GM18868 (cell line): ENCODE measurements around the gene HOXB4.

Experiments used
- ATAC-seq: cut with Tn5 transposase; IDR thresholded peaks from one replicate; pipeline ENCODE4 v1.9.1; 2021; ENCODE audit warnings: mild to moderate bottlenecking, moderate library complexity; ENCODE audit not compliant: unreplicated experiment

Gene HOXB4

DNA sequence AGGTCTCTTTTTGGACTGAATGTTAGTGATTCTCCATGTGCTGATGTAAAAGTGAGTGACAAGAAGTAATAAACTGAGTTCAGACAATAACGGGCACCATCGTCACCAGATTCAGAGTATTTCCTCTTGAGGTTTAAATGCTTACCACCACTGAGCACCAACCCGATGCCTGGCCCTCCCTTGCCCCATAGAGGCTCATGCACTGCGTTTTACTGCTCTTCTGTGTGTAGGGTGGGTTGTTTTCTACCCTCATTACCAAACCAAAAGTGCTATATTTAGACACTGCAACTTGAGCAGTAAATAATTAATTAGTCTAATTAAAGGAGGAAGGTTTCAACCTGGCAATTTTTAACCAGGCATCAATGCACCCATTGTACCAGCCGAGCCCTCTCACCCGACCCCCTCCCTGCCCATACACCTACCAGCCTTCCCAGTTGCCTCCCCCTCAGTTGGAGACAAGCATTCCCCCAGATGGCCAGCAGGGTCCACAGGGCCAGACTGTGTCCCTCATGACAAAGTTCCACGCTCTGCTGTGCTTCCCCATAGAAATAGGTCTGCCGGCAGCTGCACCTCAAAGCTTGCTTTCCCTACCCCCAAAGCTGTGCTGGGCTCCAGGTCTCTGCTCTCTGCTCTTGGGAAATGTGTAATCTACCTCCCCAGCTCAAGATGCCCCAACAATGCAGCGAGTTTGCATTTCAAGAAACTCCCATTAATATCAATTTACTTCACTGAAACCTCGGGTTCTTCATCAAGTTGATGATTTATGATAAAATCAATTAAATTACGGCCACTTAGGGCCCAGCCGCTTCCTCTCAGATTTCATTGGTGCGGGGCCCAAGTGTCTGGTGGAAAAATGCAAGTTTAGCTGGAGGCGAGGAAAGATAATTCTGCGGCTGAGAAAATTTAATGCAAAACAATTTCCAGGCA lies 16.0 kb downstream of the HOXB4 start:
- no peak for ATAC-seq

DNA sequence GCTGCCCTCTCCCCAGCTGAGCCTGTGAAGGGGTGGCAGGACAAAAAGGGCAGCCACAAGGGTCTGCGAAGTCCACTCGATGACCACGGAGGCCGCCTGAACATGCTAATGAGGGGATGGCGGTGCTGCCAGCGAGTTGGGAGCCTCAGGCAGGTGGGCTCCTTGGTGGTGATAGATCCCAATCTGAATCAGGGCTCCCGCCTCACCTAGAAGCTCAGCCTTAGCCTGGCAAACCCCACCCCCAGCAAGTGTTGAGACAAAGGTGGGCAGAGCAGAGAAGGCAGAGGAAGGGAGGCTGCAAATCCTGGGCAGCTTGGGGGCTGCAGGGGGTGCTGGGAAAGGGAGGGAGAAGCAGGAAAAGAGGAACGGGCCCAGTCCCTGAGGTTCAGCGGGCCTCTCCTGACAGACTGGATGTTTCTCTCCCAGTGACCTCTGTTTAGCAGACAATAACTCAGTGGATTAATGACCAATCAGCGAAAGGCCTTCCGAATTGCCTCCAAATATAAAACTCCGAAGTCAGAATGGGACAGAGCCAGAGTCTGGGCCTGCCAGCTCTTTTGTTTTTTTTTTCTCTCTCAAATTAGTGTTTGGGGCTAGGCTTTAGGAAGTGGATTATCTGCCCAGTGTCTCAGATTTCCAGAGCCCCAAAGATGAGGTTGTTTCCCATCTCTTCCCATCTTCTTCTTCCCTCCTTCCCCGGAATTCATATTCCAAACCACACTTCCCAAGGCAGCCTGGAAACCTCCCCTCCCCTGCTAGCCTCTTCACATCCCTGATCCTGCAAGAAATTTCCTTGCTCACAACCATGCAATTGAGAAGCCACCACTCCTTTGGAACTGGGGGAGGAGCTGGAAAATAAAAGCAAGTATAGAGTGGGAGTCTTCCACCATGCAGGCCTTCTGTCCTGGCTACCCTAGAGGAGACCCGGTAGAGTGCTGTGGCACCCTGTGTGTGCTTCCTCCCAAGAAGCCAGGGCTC lies 18.0 kb downstream of the HOXB4 start:
- ATAC-seq, result no peak

DNA sequence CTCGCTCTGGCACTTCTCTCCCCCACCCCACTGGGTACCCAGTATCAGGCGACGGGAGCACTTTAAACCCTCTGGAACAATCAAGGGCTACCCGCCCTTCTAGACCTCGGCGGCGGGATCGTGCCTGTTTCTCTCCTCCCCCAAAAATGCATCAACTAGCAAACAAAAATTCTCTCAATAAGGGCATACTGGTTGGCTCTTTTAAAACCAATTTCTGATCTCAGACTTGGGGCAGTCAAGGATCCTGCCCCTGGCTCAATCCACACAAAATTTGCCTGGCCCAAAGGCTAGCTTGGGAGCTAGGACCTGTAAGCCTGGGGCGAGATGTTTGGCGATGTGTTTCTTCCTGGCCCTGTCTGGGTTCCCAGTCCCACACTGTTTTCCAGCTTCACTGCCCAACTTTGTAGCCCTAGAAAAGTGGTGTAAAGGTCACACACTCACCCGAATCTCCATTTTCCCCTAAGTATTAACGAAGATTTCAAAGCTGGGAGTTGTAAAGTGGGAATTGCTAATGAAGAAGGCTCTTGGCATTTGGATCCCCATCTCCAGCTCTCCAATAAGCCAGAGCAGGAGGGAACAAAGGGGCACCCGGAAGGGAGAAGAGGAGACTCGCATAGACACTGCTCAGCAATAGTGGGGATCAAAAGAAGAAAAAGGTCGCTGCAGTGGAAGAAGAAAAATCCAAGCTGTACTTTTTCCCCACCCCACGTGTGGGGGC lies 18.9 kb downstream of the HOXB4 start:
- ATAC-seq, result no peak

DNA sequence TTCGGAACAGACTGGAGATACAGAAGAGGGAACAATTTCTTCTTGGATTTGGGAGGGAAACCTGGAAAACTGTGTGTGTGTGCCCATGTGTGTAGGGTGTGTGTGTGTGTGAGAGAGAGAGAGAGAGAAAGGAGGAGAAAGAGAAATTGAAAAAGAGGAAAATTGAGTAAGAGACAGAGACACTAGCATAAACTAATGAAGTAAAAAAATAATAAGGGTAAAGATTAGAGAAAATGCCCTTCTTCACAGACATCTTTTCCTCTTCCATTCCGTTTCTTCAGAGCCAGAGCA lies 19.4 kb downstream of the HOXB4 start:
- ATAC-seq, result no peak

DNA sequence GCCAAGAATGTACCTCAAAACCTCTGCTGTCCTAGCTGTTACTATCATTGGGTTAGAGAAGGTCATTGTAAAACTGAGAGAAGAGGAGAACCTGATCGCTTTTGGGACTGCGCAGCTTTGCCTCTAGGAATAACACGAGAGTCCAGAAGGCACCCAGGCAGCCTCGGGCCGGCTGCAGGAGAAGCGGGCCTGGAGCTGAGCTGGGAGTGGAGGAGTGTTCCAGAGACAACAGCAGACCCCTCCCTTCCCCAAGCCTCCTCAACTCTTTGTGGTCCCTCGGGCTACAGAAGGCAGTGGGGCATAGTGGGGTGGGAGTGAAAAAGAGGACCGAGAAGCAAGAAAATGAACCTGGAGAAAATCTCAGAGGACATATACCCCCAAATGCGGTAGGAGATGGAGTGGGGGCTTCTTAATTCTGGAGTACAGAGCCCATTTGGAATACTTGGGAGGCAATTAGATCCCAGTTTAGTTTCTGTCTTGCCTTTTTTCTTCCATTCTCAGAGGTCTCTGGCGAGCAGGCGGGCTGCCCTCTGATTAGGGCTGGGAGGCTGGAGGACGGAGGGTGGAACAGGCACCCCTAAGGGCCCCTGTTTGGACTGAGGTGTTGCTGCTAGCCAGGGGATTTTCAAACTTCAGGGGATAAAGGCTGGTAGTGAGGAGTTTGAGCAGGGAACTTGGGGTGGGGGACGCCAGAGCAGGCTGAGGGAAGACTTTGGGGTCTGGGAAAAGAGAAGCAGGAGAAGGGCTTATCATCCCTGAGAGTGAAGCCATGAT lies 19.9 kb downstream of the HOXB4 start:
- ATAC-seq, result no peak

DNA sequence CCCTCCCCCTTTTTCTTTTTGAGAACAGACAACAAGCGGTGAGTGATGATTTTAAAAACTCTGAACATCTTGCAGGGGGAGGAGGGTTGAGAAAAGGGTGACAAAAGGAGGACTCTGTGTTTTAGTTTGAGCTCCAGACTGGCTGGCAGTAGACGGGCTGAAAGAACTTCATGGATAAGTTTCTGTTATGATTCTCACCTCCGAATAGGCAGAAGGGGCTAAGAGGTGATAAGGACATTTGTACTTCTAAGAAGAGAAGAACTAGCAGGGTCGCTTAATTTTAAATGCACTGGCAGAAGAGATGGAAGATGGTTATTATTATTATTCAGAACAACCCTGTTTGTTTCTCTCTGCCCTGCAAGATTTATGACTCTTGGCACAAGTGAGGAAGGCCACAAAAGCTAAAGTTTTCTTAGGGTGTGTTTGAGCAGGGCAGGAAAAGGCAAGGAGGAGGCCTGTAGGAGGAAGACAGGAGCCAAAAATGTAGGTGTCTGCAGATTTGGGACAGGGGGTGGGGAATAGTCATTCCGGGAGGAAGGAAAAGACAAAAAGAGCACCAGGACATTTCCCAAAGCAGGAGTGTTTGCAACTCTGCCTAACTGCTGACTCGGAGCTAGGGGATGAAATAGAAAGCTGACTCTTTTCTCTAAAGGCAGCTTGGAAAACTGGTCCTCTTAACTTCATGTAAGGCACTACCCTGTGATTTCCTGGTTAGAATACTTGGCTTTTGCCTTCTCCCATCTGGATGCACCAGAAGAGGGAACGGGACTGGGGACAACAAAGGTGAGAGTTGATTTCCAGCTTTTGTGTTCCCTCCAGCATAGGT lies 21.4 kb downstream of the HOXB4 start:
- ATAC-seq, result no peak

DNA sequence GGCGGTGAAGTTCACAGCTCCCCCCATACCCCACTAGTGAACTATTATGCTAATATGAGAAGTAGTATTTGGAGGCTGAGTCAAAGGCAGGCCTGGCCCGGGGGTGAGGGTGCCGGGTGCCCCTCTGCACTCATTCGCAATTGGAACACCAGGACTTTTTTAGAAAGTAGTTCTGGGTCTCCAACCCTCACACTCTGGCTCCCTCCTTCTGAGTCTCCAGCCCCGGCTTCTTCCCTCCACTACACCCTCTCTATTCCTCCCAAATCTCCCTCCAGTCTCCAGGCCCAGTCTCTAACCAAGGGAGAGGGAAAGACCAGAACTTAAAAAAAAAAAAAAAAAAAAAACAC lies 21.9 kb downstream of the HOXB4 start:
- ATAC-seq, result no peak

DNA sequence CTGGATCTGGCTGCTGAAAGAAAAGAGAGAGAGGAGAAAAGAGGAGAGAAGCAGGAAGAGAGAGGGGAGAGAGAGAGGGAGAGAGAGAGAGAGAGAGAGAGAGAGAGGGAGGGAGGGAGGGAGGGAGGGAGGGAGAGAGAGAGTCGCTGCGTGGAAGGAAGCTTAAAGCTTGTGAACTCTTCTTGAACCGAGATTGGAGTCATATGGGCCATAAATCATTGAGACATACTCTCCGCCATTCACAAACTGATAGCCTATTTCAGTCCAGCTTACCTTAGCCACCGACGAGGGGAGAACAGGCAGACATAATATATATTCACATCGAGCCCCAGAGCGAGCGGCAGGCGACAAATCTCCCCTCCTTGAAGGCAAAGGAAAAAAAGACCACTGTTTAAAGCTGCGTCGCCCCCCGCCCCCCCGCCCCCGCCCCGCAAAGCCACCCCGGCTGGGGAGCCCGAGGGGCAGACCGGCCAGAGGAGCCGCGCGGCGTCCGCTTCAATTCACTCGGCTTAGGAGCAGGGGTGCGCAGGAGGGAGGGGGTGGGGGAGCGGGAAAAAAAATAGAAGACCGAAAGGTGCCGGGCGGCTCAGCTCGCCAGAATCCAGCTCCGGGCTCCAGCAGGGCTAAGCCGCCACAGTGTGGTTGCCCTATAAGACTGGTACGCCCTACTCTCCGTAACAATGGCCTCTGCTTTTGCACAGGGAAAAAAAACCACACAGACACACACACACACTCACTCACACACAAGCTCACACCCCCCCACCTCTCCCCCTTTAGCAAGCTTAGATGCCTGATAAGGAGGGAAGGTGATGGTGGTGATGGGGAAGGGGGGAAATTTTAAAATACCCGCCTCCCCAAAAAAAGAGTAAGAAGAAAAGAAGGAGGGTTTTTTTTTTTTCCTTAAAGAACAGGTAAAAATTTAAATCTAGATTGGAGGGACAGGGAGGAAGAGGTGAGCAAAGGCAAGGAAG lies 22.6 kb downstream of the HOXB4 start:
- ATAC-seq, result no peak

DNA sequence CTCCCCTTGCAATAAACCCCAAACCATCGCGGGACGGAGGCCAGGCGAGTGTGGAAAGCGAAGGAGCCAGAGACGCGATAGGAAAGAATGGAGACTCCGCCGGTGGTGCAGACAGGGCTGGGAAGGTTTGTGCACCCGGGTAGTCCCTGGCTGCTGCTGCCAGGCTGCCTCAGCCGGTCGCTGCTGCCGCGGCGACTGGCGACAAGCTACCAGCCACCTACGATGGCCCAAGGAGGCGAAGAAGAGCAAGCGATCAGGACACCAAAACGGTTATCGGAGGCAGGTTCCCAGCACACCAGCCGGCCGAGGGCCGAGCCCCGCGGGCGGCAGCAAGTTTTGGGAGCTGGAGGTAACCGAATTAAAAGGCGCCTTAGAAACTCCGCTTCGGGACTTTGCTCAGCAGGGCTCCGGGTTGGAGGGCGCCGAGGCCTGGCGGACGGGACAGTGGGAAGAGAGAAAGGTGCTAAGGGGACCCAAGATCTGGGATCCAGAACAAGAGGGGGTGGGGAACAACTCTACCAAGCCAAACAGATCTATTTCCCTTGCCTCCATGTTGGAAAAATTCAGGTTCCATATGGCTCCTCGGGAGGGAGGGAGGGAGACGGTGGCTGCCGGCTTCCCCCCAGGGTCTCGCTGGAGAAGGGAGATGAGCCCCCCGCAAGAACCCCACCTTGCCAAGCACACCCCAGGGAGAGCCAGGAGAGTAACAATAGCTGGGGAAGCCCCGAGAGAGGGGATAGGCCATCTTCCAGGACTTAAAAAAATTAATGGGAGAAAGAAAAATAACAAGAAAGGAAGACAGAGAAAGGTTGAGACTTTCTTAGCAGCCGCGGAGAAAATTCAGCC lies 23.5 kb downstream of the HOXB4 start:
- no peak for ATAC-seq

DNA sequence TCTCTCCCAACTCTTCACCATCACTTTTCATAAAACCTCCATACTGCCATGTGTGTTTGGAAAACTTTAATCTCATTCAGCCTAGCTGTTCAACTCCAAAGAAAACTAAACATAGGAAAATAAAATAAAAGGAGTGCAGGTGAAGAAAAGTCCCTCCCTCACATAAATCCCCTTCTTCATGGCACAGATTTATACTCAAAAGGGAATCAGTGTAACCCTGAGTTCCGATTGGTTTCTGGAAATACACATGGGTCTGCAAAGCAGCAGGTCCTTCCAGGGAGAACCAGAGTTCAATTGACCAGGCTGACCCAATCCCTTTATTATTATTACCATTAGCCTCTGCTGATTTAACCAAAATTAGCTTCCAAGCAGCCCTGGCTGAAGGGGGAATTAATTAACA lies 24.3 kb downstream of the HOXB4 start:
- ATAC-seq, result no peak

DNA sequence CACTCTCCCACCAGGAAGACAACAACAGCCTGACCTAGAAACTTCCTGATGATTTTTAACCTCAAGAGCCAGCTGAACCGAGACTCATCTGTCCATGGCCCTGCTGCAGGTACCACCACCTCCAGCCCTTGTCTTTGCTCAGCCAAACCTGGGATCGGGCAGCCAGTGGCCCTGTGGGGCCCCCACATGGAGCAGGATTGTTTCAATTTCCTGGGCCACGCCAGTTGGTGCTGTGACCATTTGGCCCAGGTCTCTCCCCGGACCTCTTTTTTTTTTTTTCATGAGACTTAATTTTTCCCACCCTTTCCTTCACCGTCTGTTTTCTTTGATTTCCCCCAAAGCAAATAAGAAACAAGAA lies 25.0 kb downstream of the HOXB4 start:
- no peak for ATAC-seq

DNA sequence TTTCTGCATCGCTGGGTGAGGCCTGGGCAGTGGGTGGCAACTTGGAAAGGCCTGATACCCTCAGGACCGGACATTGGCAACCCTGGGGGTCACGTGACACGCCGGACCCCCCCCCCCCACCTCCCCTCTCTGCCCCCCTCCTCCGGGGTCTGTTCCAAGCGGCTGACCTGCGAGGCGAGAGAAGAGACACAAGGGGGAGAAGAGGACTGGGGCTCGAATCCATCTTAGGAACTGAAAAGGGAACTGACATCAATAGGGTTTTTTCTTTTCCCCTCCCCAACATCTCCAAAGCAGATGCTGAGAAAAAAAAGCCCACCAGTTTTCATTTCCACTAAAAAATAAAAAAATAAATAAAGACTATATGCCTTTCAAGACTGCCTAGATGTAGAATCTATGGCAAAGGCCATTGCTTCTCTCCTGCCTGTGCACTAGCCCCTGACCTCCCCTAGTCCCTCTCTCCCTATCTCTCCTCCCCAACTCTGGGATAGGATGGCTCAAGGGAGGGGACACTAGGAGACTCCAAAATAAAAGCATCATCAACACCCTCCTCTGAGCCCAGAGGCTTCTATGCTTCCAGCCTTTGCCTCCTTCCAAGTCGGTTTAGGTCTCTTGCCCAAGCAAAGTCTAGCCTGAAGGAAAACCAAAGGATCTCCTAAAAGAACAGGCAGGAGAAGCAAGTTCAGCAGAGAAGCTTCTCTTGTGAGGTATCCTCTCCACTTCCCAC lies 25.5 kb downstream of the HOXB4 start:
- ATAC-seq, result no peak

DNA sequence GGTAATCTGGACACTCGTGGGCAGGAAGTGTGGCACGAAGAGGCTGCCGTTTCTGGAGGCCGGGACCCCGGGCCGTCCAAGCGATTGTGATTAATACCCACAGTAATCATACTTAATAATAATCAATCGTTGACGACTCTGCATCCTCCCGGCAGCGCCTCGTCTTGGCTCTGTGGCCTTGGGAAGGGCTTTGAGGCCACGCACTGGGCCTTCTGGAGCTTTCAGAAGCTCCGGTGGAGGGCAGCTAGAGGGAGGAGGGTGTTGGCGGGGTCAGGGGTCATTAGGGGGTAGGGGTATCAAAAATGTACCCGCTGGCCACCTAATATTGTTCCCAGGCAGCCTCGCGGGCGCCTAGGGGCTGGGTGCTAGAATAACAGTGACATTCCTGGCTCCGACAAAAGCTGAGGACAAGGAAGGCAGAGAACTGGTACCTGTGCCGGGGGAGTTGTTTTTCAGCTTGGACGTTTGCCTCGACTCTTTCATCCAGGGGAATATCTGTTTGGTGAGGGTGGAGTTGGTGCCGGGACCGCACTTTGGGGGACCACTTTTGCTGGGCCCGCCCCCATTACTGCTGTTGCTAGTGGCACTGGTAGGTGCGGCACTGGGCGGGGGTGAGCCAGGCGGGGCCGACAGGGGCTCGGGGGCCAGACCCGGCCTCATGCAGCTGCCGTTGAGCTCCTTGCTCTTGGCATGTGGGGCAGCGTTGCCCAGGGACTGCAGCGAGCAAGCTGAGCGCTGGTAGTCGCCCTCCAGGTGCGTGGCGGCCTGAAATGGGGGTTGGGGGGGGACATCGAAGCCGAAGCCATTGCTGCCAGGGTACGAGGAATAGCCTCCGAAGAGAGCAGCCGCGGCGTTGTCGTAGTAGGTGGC lies 26.3 kb downstream of the HOXB4 start:
- no peak for ATAC-seq

DNA sequence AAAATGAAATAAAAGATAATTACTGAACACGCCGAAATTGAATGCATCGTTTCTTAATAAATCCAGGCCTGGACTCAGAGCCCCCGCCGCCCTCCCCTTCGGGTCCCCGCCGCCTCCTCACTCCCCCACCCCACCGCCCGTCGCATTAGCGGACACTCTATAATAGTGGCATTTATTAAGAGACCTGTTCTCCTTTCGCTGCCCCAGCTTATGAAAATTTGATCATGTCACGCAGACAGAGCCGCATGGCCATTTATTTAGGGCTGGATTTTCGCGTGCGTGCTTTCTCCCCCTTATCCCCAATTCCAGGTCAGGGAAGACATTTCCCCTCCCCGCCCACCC lies 27.0 kb downstream of the HOXB4 start:
- no peak for ATAC-seq

DNA sequence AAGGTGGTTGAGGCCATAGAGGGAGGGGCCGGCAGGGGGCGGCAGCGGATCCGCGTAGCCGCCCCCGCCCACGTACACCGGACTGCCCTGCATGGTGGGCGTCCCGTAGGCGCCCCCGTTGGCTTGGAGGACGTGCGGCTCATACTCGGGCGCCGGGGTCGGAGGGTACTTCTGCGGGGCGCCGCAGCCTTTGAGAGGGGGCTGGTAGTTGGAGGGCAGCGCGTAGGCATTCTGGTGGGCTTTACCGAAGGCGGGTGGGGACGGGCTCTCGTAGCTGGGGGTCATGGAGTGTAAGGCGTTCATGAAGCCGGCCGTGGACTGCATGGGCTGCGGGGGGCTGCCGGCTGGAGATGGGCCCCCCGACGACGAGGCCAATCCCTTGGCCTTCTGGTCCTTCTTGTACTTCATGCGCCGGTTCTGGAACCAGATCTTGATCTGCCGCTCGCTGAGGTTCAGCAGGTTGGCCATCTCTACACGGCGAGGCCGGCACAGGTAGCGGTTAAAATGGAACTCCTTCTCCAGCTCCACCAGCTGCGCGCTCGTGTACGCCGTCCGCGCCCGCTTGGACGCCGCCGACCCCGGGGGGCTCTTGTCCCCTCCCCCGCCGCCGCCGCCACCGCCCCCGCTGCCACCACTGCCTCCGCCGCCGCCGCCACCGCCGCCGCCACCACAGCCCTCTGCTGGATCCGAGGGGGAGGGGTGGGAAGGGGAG lies 27.5 kb downstream of the HOXB4 start:
- ATAC-seq, result no peak
